K562 treated with DMSO at 1 percent for 48 hours (cell line): Measurements from ENCODE around the gene FAM50B. TPM values are rescaled to one million over a fixed set of nuclear protein-coding genes. Genes with fewer than 3 reads are reported as not detected.

Source experiments
- total RNA-seq: library from RNA; unstranded; fragments of 300-600 nt; gene quantifications from 2 replicates; pipeline ENCODE4 v1.2.3, GENCODE V29; 2022; ENCODE audit warnings: low replicate concordance; ENCODE audit errors: extremely low read depth

Gene FAM50B, protein sequence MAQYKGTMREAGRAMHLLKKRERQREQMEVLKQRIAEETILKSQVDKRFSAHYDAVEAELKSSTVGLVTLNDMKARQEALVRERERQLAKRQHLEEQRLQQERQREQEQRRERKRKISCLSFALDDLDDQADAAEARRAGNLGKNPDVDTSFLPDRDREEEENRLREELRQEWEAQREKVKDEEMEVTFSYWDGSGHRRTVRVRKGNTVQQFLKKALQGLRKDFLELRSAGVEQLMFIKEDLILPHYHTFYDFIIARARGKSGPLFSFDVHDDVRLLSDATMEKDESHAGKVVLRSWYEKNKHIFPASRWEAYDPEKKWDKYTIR
- total RNA-seq, result not detected in 2 replicates

GRCh38 chr6:3848925-3849605, at the start of gene FAM50B:
Gene FAM50B, plus strand, starts transcription at chr6:3849373. Its CDS starts 439 bp downstream, at chr6:3849812.

Other genes starting within 250 kb of the FAM50B start
- not detected in 2 replicates for gene PXDC1, start 97.7 kb upstream of the FAM50B start, total RNA-seq
- gene FAM217A, start 229.8 kb downstream of the FAM50B start, total RNA-seq, result not detected in 2 replicates